Sigmoid colon (tissue), 4 donors: Measurements from ENCODE around the gene AXIN1.

ENCODE experiments used
- CTCF ChIP-seq, 4 experiments: fragments of 450-650 bp in 3 of 4; fragments of 200-600 bp in 1 of 4; IDR thresholded peaks; one replicate each; pipeline ENCODE4 v1.5.1; 2016 to 2019; ENCODE audit warnings: antibody characterized with exemption in 4 of 4, mild to moderate bottlenecking in 3 of 4, moderate library complexity in 2 of 4
- POLR2AphosphoS5 ChIP-seq, 4 donors: sonication (generic); formaldehyde crosslinking; IDR thresholded peaks; one replicate each; pipeline ENCODE4 v1.6.1; 2017; ENCODE audit warnings: antibody characterized with exemption in 4 of 4

DNA sequence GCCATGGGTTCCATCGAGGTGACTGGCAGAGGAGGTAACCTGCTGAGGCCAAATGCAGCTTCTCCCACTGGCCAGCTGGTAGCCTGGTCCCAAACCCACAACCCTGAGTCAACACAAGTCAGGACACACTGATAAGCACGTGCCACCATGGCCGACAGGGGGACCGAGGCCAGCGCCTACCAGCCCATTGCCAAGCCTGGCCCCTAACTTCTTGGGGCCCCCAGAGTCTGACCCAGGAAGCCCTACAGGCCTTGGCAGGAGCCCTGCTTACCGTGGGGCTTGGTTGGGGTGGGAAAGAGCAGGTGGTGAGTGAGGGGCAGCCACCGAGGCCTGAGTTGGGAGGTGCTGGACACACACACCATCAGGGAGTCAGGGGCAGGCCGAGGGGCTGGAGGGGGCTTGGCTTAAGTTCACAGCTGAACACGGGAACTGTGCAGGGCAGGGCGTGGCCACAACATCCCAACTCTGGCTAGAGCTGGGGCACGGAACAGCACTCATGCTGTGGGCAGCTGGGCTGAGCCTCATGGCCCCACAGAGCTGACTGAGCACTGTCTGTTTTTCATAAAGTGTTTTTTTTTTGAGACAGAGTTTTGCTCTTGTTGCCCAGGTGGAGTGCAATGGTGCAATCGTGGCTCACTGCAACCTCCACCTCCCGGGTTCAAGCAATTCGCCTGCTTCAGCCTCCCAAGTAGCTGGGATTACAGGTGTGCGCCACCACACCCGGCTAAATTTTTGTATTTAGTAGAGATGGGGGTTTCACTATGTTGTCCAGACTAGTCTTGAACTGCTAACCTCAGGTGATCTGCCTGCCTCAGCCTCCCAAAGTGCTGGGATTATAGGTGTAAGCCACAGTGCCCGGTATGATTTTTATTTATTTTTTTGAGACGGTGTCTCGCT, 12.3 kb upstream of the AXIN1 start:
- TF ChIP-seq POLR2AphosphoS5 (IDR thresholded peaks at IDR 0.05): peak in 1 of 4 donors; percentile 9
- no peak for TF ChIP-seq CTCF (IDR thresholded peaks at IDR 0.05)
